HG03135 (cell line): Measurements from ENCODE around the gene NMRK2.
A peak's percentile ranks its signal among the peaks of the same experiment; 100 is the strongest.

Experiments used
- ATAC-seq: cut with Tn5 transposase; IDR thresholded peaks from one replicate; pipeline ENCODE4 v1.9.1; 2021; ENCODE audit warnings: mild to moderate bottlenecking, moderate library complexity; ENCODE audit not compliant: unreplicated experiment

The NMRK2 gene

DNA sequence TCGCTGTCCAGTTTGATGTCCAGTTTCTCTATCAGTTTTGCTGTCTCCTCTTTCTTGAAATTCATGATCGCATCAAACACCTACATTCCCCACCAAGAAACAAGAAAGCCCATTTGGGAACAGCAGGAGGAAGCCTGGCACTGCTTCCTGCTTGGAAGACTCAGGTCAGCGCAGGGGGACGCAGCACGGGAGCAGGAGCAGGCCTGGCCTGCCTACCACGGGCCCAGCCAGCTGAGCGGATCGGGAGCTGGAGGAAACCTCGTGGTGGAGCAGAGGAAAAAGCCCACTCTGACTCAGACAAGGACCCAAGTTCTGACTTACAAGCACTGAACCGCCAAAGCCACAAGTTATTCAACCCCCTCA, 48.5 kb downstream of the NMRK2 start:
- no peak for ATAC-seq

DNA sequence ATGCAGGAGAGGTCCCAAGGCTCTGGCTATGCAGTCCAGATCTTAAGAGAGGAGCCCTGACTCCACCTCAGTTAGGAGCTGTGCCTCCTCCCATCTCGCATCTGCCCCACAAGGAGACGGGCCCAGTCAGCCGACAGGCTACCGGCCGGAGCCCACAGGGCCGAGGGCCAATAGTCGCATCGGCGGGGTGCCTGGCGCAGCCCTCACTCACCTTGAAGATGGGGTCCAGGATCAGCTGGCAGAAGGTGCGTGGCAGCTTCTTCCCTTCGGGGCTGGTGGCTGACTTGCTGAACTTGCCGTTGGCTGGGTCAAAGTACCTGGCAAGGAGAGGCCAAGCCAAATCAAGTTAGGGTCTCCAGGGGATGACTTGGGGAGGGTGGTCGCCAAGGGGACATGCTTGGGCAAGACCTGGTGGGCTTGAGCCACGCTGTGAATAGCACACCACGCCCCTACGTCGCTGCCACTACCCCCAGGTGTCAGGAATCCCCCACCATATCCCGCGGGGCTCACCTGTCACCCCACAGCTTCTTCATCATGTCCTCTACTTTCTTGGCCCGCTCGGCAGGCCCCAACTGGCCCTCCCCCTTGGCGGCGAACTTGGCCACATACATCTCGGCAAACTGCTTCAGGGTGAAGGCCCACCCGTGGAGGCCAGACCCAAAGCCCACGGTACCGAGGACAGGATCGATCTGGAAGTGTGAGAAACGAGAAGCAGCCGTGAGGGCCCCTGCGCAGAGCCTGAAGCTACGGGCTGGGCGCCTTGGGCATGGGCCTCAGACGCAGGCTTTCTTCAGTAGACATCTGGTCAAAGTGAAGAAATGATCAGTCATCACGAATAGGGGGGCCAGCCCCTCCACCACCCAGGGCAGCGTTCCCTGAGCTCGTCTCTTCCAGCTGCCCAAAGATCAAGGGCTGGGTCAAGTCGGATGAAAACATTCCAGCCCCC, 49.1 kb downstream of the NMRK2 start:
- ATAC-seq = no peak

DNA sequence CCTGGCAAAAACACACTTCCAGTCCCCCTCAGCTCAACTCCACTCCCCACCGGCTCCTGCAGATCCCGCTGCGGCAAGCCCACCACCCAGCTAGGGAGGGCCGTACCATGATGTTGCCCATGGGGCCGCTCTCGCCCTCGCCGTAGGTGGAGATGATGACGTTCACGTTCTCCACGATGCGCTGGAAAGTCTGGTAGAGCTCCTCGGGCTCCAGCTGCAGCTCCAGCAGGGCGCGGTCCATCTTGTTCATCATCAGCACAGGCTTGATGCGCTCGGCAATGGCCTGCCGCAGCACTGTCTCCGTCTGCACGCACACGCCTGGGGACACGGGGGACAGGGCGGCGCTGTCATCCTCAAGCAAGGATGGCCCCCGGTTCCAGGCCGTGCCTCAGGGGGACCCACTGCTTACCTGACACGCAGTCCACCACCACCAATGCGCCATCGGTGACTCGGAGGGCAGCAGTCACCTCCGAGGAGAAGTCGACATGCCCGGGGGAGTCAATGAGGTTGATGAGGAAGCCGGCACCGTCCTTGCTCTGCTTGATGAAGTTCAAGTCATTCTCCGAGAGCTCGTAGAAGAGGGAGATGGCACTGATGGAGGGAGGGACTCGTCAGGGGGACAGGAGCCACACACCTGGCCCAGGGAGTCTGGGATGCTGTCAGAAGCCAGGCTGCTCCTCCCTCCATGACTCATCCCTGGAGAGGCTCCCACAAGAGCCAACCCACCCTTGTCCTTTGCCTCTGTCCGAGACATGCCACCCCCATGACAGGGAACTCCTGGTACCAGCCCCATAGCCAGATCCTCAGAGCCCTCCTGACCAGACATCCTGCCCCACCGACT, 50.1 kb downstream of the NMRK2 start:
- ATAC-seq = no peak

DNA sequence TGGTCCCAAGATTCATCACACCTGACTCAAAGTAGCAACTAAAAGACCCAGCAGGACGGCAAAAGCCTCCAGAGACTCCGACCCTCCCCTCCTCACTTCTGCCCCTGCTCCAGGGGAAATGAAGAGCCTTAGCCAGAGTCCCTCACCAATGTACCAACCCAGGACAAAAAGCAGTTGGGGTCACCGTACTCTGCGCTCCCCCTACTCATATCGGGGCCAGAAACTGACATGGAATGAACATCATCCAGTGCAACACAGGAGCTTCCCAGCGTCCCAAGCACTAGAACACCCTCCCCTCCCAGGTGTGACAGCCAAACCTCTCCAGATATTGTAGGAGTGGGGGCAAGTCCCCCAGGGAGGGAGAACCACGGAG, 50.7 kb downstream of the NMRK2 start:
- ATAC-seq = no peak

DNA sequence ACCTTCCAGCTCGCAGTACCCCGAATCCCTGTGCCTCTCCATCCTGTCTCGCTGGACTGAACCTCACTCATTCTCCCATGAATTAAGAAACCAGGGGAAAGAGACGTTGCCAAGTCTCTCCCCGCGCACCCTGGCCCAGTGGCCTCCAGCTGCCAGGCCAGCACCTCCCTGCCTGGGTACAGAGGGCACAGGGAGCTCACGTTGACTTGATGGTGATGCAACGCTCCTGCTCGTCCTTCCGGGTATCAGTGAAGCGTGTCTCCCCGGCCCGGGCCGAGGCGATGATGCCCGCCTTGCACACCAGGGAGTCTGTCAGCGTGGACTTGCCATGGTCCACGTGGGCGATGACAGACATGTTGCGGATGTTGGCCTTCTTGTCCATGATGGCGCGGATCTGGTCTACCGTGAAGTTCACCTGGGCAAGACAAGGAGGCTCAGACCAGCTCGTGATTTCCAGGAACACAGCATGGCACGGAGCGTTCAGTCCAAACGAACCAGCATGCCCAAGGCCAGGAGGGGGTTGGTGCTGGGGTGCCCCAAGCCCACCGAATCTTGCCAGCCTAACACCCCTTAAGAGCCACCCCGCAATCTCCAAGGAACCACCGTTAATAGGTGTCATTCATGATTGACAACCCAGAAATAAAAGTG, 51.2 kb downstream of the NMRK2 start:
- no peak for ATAC-seq

DNA sequence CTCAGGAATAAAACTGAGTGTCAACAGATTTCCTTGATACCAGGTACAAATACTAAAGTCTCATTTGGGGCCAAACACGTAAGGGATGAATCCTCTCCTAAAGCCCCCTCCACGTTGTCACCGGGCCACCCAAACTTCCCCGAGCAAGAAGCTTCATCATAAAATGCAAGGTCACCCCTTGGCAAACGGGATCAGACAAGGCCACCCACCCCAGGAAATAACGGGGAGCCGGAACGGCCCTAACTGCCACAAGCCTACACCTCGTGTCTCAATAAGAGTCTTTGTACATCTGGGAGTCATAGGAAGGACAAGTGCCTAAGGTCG, 51.7 kb downstream of the NMRK2 start:
- ATAC-seq = no peak

DNA sequence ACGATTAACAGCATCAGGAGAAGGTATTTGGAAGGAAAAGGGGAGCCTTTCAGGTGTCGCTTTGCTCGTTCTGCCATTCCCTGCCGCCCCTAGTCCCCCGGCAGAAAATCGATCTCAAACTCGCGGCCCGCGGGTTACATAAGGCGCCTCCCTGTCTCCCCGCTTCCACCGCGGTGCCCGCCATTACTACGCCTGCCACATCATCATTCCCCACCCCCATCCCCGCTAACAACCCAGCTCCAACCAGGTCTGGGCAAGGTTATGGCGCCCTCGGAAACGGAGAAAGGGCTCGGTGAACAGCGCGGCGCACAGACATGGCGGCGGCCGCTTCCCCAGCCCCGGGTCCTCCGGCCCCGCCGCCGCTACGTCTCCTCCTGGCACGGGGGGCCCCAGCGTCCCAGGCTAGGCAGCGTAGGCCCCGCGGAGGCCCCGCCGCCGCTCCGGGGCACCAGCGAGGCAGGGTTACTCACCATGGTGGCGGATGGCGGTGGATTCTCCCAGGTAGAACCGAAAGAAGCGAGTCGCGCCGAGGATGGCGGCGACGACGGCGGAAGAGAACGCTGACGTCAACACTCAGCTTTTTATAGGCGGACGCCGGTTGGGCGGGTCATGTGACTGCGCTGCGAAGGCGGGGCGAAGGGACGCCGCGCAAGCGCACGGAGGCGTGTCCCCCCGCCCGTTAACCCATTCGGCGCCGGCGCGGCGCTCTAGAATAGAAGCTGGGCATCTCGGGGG, 52.2 kb downstream of the NMRK2 start, which contains the start of gene EEF2:
Gene EEF2 (minus strand): TSS at position 556 of the 735 bp plus-strand sequence. CDS start 83 bp downstream, at position 473.
- peak; percentile 50 for ATAC-seq

DNA sequence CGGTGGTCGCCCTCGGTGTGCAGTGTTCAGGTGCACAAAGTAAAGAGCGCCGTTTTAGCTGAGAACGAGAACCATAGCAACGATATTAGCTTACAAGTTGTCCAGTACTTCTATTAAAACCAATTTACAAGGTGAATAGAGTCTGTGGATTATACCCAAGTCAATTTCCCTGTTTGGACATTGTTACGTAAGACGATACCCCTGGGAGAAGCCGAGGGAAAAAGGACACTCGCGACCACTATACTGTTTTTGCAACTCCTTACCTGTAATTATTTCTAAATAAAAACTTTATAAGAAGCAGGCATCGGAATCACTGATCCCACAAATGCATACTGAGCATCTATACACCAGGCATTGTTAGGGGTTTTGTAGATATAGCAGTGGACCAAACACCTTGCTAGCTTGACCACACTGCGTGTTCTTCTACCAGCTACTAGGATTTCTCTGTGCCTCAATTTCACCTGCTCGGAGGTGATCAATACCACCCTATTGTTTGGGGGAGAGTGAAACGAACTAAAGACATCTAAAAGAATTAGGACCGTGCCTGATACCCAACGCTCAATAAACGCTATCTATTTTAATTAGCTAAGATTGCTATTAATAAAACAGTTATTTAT, 52.9 kb downstream of the NMRK2 start:
- ATAC-seq = no peak

DNA sequence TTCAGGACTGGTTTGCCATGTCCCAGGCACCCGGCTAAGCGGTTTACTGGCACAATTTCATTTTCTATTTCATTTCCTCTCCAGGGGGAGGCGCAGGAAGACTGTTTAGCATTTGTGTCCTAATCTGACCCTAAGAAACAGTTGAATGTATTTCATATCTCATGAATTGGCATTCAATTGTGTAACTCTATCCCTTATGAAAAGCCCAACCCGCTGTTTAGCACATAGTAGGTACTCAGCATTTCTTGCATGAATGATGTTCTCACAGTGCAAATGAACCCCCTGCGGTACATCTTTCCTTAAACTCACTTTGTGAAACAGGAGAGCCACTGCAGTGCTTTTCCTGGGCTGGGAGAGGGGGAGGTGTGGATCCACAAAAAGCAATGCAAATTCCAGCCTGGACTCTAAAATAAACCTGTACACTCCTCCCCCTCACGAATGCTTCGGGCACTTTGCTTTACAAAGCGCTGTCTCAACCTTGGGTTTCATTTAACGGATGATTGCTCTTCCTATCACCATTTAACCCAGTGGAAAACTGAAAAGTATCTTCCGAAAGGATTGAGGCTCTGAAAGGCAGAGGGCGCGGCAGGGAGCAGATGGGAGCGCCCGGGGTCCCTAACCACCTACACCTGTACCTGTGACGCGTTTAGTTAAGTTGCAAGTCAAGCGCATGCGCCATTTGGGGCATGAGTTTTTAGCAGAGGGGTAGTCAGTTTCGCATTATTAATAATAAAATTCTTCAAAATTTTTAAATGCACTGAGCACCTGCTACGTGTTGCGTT, 53.6 kb downstream of the NMRK2 start:
- ATAC-seq = no peak

DNA sequence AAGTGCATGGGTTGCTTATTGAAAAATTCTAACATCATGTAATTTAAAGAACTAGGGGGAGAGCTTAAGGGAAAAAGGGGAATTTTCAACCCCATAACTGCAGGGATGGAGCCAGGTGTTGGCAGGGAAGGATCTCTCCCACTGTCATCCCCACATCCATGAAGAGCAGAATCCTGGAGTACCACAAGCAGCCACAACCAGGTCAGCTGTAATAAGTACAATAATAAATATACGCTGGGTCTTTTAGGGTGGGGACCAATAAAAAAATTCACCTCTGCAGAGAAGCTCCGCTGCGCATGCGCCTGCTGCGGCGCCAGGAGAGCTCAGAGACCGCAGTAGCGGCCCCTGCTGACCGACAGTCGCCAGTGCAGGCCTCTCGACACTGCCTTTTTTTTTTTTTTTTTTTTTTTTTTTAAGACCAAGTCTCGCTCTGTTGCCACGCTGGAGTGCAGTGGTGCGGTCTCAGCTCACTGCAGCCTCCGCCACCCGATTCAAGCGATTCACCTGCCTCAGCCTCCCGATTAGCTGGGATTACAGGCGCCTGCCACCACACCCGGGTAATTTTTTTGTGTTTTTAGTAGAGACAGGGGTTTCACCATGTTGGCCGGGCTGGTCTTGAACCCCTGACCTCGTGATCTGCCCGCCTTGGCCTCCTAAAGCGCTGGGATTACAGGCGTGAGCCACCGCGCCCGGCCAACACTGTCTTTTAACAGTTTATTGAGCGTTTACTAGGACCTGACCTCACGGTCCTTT, 54.9 kb downstream of the NMRK2 start:
- ATAC-seq = peak; percentile 37

DNA sequence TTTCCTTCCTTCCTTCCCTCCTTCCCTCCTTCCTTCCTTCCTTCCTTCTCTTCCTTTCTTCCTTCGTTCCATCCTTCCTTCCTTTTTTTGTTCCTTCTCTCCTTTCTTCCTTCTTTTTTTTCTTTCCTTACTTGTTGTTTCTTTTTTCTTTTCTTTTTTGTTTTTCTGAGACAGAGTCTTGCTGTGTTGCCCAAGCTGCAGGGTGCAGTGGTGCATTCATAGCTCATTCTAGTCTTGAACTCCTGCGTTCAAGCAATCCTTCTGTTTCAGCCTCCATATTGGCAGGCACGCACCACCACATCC, 57.9 kb downstream of the NMRK2 start:
- no peak for ATAC-seq
